ENCODE measurements around the gene OTOF. TPM values are rescaled to one million over a fixed set of nuclear protein-coding genes. Genes with fewer than 3 reads are reported as not detected.

Gene OTOF
- total RNA-seq, 5 donors from 2014 or later (not counting 1 experiment from before 2014, with no cell fraction given): 0.20 to 2.8 (median 0.45) TPM

GRCh38 chr2:26488463-26489212 lies 10.7 kb upstream of the OTOF start:
- Histone ChIP-seq H3K27ac (ENCODE audit: low read length) (no peak overlapping the region), H3K9me3 (no peaks in the 10 kb centered on the region), H3K27me3 (replicated peaks in 1 of 2; ENCODE audit: control insufficient read depth in 2 of 2, extremely low read depth in 1 of 2, insufficient read depth in 2 of 2, low read length in 1 of 2) (peaks cover 0 to 29% of the 10 kb centered on the region in 2 experiments), H3K4me3 (ENCODE audit: control insufficient read depth in 1 of 2, extremely low read depth in 1 of 2, low read length in 1 of 2) (no peak overlapping the region), H3K36me3 (ENCODE audit: control insufficient read depth in 2 of 2, extremely low read depth in 1 of 2, insufficient read depth in 1 of 2, low read length in 1 of 2) (no peaks in the 10 kb centered on the region), H3K4me1 (ENCODE audit: control insufficient read depth in 1 of 2, extremely low read depth in 1 of 2, insufficient read depth in 2 of 2, low read length in 2 of 2) (no peaks in the 10 kb centered on the region)
- no peak for DNase-seq
- Mint-ChIP-seq H3K27me3 (peaks cover 0 to 1% of the 10 kb centered on the region in 2 donors), H3K27ac (no peak overlapping the region), H3K4me1 (no peaks in the 10 kb centered on the region), H3K36me3 (no peaks in the 10 kb centered on the region), H3K9me3 (no peaks in the 10 kb centered on the region), H3K4me3 (no peak overlapping the region)
- CTCF ChIA-PET: no interaction called here
- no peak for ATAC-seq (replicated peaks in 1 of 4)
- POLR2A ChIA-PET: no interaction called here
- WGBS (ENCODE audit: insufficient coverage): 91% methylated on average over 15 of the region's 20 CpGs

- POLR2A ChIA-PET: no interaction called here
- Mint-ChIP-seq H3K4me1 (no peaks in the 10 kb centered on the region), H3K4me3 (no peak overlapping the region), H3K27ac (no peak overlapping the region), H3K36me3 (no peaks in the 10 kb centered on the region), H3K27me3 (peaks cover 0 to 1% of the 10 kb centered on the region in 2 donors), H3K9me3 (no peaks in the 10 kb centered on the region)
- WGBS (ENCODE audit: insufficient coverage): 24% methylated on average over 4 of the region's 5 CpGs
- ATAC-seq (replicated peaks in 1 of 4) (no peak), DNase-seq (no peak)
- H3K9me3 ChIP-seq: no peaks in the 10 kb centered on the region
- CTCF ChIA-PET: no interaction called here
- peaks cover 0 to 29% of the 10 kb centered on the region in 2 experiments for H3K27me3 ChIP-seq (replicated peaks in 1 of 2; ENCODE audit: control insufficient read depth in 2 of 2, extremely low read depth in 1 of 2, insufficient read depth in 2 of 2, low read length in 1 of 2)
- H3K4me1 ChIP-seq (ENCODE audit: control insufficient read depth in 1 of 2, extremely low read depth in 1 of 2, insufficient read depth in 2 of 2, low read length in 2 of 2): no peaks in the 10 kb centered on the region
- no peak overlapping the region for H3K4me3 ChIP-seq (ENCODE audit: control insufficient read depth in 1 of 2, extremely low read depth in 1 of 2, low read length in 1 of 2)
- H3K36me3 ChIP-seq (ENCODE audit: control insufficient read depth in 2 of 2, extremely low read depth in 1 of 2, insufficient read depth in 1 of 2, low read length in 1 of 2): no peaks in the 10 kb centered on the region
- no peak overlapping the region for H3K27ac ChIP-seq (ENCODE audit: low read length)
Observed at GRCh38 chr2:26487192-26487591, 9.3 kb upstream of the OTOF start.

DNA sequence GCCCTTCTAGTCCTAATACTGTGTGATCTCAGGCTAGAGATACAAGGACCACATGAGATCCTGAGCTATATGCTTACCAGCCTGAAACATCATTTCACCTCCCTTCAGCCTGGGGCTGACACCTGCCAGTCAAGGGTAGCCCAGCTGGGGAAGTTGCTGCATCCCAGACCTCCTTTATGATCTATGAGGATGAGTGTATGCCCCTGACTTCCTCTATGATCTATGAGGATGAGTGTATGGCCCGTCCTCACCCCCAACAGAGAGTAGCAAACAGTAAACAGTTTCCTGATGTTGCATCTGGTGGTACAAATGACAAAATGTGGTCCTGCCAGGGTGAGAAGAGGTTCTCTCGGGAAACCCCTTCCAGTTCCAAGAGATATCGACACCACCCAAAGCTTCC lies 8.9 kb upstream of the OTOF start:
- H3K27ac Mint-ChIP-seq: no peak overlapping the region
- WGBS (ENCODE audit: insufficient coverage): 92% methylated on average over 2 of the region's 3 CpGs
- Histone ChIP-seq H3K27ac (ENCODE audit: low read length) (no peak overlapping the region), H3K4me3 (ENCODE audit: control insufficient read depth in 1 of 2, extremely low read depth in 1 of 2, low read length in 1 of 2) (no peak overlapping the region), H3K4me1 (ENCODE audit: control insufficient read depth in 1 of 2, extremely low read depth in 1 of 2, insufficient read depth in 2 of 2, low read length in 2 of 2) (no peaks in the 10 kb centered on the region), H3K27me3 (replicated peaks in 1 of 2; ENCODE audit: control insufficient read depth in 2 of 2, extremely low read depth in 1 of 2, insufficient read depth in 2 of 2, low read length in 1 of 2) (peaks cover 0 to 29% of the 10 kb centered on the region in 2 experiments), H3K9me3 (no peaks in the 10 kb centered on the region), H3K36me3 (ENCODE audit: control insufficient read depth in 2 of 2, extremely low read depth in 1 of 2, insufficient read depth in 1 of 2, low read length in 1 of 2) (no peaks in the 10 kb centered on the region)
- H3K27me3 Mint-ChIP-seq: peaks cover 0 to 1% of the 10 kb centered on the region in 2 donors
- H3K9me3 Mint-ChIP-seq: no peaks in the 10 kb centered on the region
- H3K36me3 Mint-ChIP-seq: no peaks in the 10 kb centered on the region
- ATAC-seq (replicated peaks in 1 of 4): no peak
- no peak overlapping the region for H3K4me3 Mint-ChIP-seq
- DNase-seq: no peak
- ChIA-PET POLR2A (no interaction called here), CTCF (no interaction called here)
- H3K4me1 Mint-ChIP-seq: no peaks in the 10 kb centered on the region

- H3K4me1 ChIP-seq (ENCODE audit: control insufficient read depth in 1 of 2, extremely low read depth in 1 of 2, insufficient read depth in 2 of 2, low read length in 2 of 2): no peaks in the 10 kb centered on the region
- Mint-ChIP-seq H3K4me3 (no peak overlapping the region), H3K27me3 (peaks cover 0 to 1% of the 10 kb centered on the region in 2 donors), H3K9me3 (no peaks in the 10 kb centered on the region), H3K36me3 (no peaks in the 10 kb centered on the region), H3K4me1 (no peaks in the 10 kb centered on the region), H3K27ac (no peak overlapping the region)
- no peaks in the 10 kb centered on the region for H3K9me3 ChIP-seq
- POLR2A ChIA-PET: no interaction called here
- no peak overlapping the region for H3K27ac ChIP-seq (ENCODE audit: low read length)
- no peak for DNase-seq
- no peak for ATAC-seq (replicated peaks in 1 of 4)
- CTCF ChIA-PET: no interaction called here
- no peaks in the 10 kb centered on the region for H3K36me3 ChIP-seq (ENCODE audit: control insufficient read depth in 2 of 2, extremely low read depth in 1 of 2, insufficient read depth in 1 of 2, low read length in 1 of 2)
- H3K4me3 ChIP-seq (ENCODE audit: control insufficient read depth in 1 of 2, extremely low read depth in 1 of 2, low read length in 1 of 2): no peak overlapping the region
- peaks cover 0 to 24% of the 10 kb centered on the region in 2 experiments for H3K27me3 ChIP-seq (replicated peaks in 1 of 2; ENCODE audit: control insufficient read depth in 2 of 2, extremely low read depth in 1 of 2, insufficient read depth in 2 of 2, low read length in 1 of 2)
- 73% methylated on average over 8 of the region's 8 CpGs for WGBS (ENCODE audit: insufficient coverage)
Observed at GRCh38 chr2:26485725-26486418, 7.9 kb upstream of the OTOF start.

GRCh38 chr2:26485099-26485498 lies 7.2 kb upstream of the OTOF start:
- ChIA-PET CTCF (no interaction called here), POLR2A (no interaction called here)
- no peak overlapping the region for H3K4me3 ChIP-seq (ENCODE audit: control insufficient read depth in 1 of 2, extremely low read depth in 1 of 2, low read length in 1 of 2)
- Mint-ChIP-seq H3K4me3 (no peak overlapping the region), H3K36me3 (no peaks in the 10 kb centered on the region), H3K9me3 (no peaks in the 10 kb centered on the region), H3K4me1 (no peaks in the 10 kb centered on the region), H3K27me3 (peaks cover 0 to 1% of the 10 kb centered on the region in 2 donors), H3K27ac (no peak overlapping the region)
- H3K27me3 ChIP-seq (replicated peaks in 1 of 2; ENCODE audit: control insufficient read depth in 2 of 2, extremely low read depth in 1 of 2, insufficient read depth in 2 of 2, low read length in 1 of 2): peaks cover 0 to 25% of the 10 kb centered on the region in 2 experiments
- H3K4me1 ChIP-seq (ENCODE audit: control insufficient read depth in 1 of 2, extremely low read depth in 1 of 2, insufficient read depth in 2 of 2, low read length in 2 of 2): no peaks in the 10 kb centered on the region
- no peaks in the 10 kb centered on the region for H3K9me3 ChIP-seq
- DNase-seq: no peak
- WGBS (ENCODE audit: insufficient coverage): 90% methylated on average over 1 of the region's 2 CpGs
- no peaks in the 10 kb centered on the region for H3K36me3 ChIP-seq (ENCODE audit: control insufficient read depth in 2 of 2, extremely low read depth in 1 of 2, insufficient read depth in 1 of 2, low read length in 1 of 2)
- no peak overlapping the region for H3K27ac ChIP-seq (ENCODE audit: low read length)
- no peak for ATAC-seq (replicated peaks in 1 of 4)

DNA sequence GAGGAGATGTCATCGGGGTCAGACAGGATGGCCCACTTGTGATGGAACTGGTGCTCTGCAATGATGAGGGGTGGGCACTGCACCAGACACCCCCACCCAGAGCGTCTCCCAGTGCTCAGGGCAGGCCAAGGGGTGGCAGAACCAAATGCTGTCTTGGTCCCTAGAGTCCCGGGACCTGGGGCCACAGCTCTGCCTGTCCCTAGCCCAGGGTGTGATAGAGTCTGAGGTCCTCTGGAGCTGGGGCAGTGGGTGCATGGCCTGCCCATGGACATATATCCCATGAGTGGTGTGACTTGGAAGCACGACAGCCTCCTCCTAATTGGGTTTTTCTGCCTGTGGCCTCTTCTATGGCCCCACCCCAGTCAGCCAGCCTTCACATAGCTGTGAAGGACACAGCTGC lies 6.7 kb upstream of the OTOF start:
- Mint-ChIP-seq H3K4me1 (no peaks in the 10 kb centered on the region), H3K27me3 (peaks cover 0 to 1% of the 10 kb centered on the region in 2 donors), H3K9me3 (no peaks in the 10 kb centered on the region), H3K27ac (no peak overlapping the region), H3K36me3 (no peaks in the 10 kb centered on the region), H3K4me3 (no peak overlapping the region)
- no peak for DNase-seq
- Histone ChIP-seq H3K4me3 (ENCODE audit: control insufficient read depth in 1 of 2, extremely low read depth in 1 of 2, low read length in 1 of 2) (no peak overlapping the region), H3K36me3 (ENCODE audit: control insufficient read depth in 2 of 2, extremely low read depth in 1 of 2, insufficient read depth in 1 of 2, low read length in 1 of 2) (no peaks in the 10 kb centered on the region), H3K9me3 (no peaks in the 10 kb centered on the region), H3K27me3 (replicated peaks in 1 of 2; ENCODE audit: control insufficient read depth in 2 of 2, extremely low read depth in 1 of 2, insufficient read depth in 2 of 2, low read length in 1 of 2) (peaks cover 0 to 26% of the 10 kb centered on the region in 2 experiments), H3K27ac (ENCODE audit: low read length) (no peak overlapping the region), H3K4me1 (ENCODE audit: control insufficient read depth in 1 of 2, extremely low read depth in 1 of 2, insufficient read depth in 2 of 2, low read length in 2 of 2) (no peaks in the 10 kb centered on the region)
- ChIA-PET POLR2A (no interaction called here), CTCF (no interaction called here)
- no peak for ATAC-seq (replicated peaks in 1 of 4)
- 33% methylated on average over 1 of the region's 4 CpGs for WGBS (ENCODE audit: insufficient coverage)

Data from T-cell (primary cell).